Esophagus squamous epithelium (tissue), 4 donors: ENCODE measurements around the gene MEGF6.

Source experiments
- CTCF ChIP-seq, 6 experiments: fragments of 450-650 bp in 4 of 6; fragments of 200-600 bp in 2 of 6; sonication (generic) in 2 of 6; IDR thresholded peaks; one replicate each; pipeline ENCODE4 v1.5.1; 2016 to 2019; ENCODE audit warnings: antibody characterized with exemption in 6 of 6, mild to moderate bottlenecking in 4 of 6, moderate library complexity in 4 of 6
- POLR2A ChIP-seq, 4 donors: fragments of 450-650 bp; IDR thresholded peaks; one replicate each; pipeline ENCODE4 v1.6.1; 2017; ENCODE audit warnings: antibody characterized with exemption in 4 of 4, mild to moderate bottlenecking in 4 of 4, moderate library complexity in 3 of 4

DNA sequence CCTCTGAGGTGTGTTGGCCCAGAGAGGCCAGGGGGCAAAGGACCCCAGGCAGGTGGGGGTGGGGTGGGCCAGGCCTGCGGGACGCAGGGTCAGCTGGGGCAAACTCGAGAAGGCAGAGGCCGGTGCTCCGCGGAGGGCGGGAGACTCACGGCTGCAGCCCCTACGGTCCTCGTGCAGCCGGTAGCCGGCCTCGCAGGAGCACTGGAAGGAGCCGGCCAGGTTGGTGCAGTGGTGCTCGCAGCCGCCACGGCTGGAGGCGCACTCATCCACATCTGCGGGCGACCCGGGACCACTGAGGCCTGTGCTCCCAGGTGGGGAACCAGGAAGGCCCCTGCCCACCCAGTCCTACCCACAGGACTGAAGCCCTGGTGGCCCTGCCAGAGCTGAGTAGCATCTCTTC is 101.6 kb downstream of the MEGF6 start:
- TF ChIP-seq CTCF (IDR thresholded peaks at IDR 0.05) (no peak), POLR2A (IDR thresholded peaks at IDR 0.05) (no peak)
